HepG2 (cell line): ENCODE data around the gene GAD1. TPM values are rescaled to one million over a fixed set of nuclear protein-coding genes. Genes with fewer than 3 reads are reported as not detected.

Source experiments
- CTCF ChIP-seq: sonication (generic); formaldehyde crosslinking; IDR thresholded peaks from 2 replicates; pipeline ENCODE4 v1.5.0; 2020; ENCODE audit warnings: mild to moderate bottlenecking, missing genetic modification reagents, moderate library complexity
- FOXK1 ChIP-seq: sonication (generic); formaldehyde crosslinking; IDR thresholded peaks from 2 replicates; pipeline ENCODE4 v1.4.0; 2020; ENCODE audit warnings: low read depth, missing genetic modification reagents, borderline replicate concordance
- HMGXB4 ChIP-seq, 2 experiments: sonication (generic) in 1 of 2; formaldehyde crosslinking in 1 of 2; IDR thresholded peaks; 2 replicates each; pipeline versions ENCODE4 v1.4.0 to v1.6.1; 2018 to 2020; ENCODE audit warnings: missing genetic modification reagents in 2 of 2, borderline replicate concordance in 1 of 2, low read depth in 1 of 2, mild to moderate bottlenecking in 1 of 2, missing biosample characterization in 1 of 2
- HNRNPLL ChIP-seq: fragments of 200-400 bp; formaldehyde crosslinking; IDR thresholded peaks from 2 replicates; pipeline ENCODE4 v1.6.1; 2017; ENCODE audit warnings: mild to moderate bottlenecking, low read depth, low read length; ENCODE audit not compliant: poor library complexity, severe bottlenecking
- HNRNPUL1 ChIP-seq: fragments of 200-400 bp; formaldehyde crosslinking; IDR thresholded peaks from 2 replicates; pipeline ENCODE4 v1.6.1; 2017; ENCODE audit warnings: low read depth, mild to moderate bottlenecking, low read length, moderate library complexity
- KDM2A ChIP-seq: sonication (generic); formaldehyde crosslinking; IDR thresholded peaks from 2 replicates; pipeline ENCODE4 v1.4.0; 2020; ENCODE audit warnings: low read depth, missing genetic modification reagents, borderline replicate concordance
- MYPOP ChIP-seq: sonication (generic); formaldehyde crosslinking; IDR thresholded peaks from 2 replicates; pipeline ENCODE4 v1.8.1; 2023; ENCODE audit warnings: mild to moderate bottlenecking, moderate library complexity, missing genetic modification reagents
- SIN3B ChIP-seq: fragments of 150-350 bp; IDR thresholded peaks from 2 replicates; pipeline ENCODE4 v1.6.1; 2014; ENCODE audit warnings: low read length
- SMC3 ChIP-seq: IDR thresholded peaks from 2 replicates; pipeline ENCODE4 v1.6.1; 2011; ENCODE audit warnings: low read length, improper control_type of control experiment
- SP1 ChIP-seq, 2 experiments: fragments of 450-650 bp in 1 of 2; sonication (generic) in 1 of 2; formaldehyde crosslinking in 1 of 2; IDR thresholded peaks; 2 replicates each; pipeline versions ENCODE4 v1.4.0 to v1.6.1; 2016 to 2020; ENCODE audit warnings: missing genetic modification reagents in 1 of 2
- STAG1 ChIP-seq: sonication (generic); formaldehyde crosslinking; IDR thresholded peaks from 2 replicates; pipeline ENCODE4 v1.4.0; 2020; ENCODE audit warnings: missing genetic modification reagents
- ZFX ChIP-seq: sonication (generic); formaldehyde crosslinking; IDR thresholded peaks from 2 replicates; pipeline ENCODE4 v1.4.0; 2020; ENCODE audit warnings: mild to moderate bottlenecking, low read depth, missing genetic modification reagents, moderate library complexity
- ZFY ChIP-seq: sonication (generic); formaldehyde crosslinking; IDR thresholded peaks from 2 replicates; pipeline ENCODE4 v1.4.0; 2020; ENCODE audit warnings: missing genetic modification reagents
- ZNF782 ChIP-seq: sonication (generic); formaldehyde crosslinking; IDR thresholded peaks from 2 replicates; pipeline ENCODE4 v1.4.0; 2020; ENCODE audit warnings: missing genetic modification reagents, mild to moderate bottlenecking, borderline replicate concordance
- ZNF800 ChIP-seq: sonication (generic); formaldehyde crosslinking; IDR thresholded peaks from 2 replicates; pipeline ENCODE4 v1.4.0; 2020; ENCODE audit warnings: missing genetic modification reagents
- ZNF879 ChIP-seq: sonication (generic); formaldehyde crosslinking; IDR thresholded peaks from 2 replicates; pipeline ENCODE4 v1.8.1; 2023; ENCODE audit warnings: missing genetic modification reagents
- ZNF891 ChIP-seq: sonication (generic); formaldehyde crosslinking; IDR thresholded peaks from 2 replicates; pipeline ENCODE4 v1.5.0; 2020; ENCODE audit warnings: mild to moderate bottlenecking, missing genetic modification reagents
- ZSCAN25 ChIP-seq: sonication (generic); formaldehyde crosslinking; IDR thresholded peaks from 2 replicates; pipeline ENCODE4 v1.8.0; 2022; ENCODE audit warnings: mild to moderate bottlenecking, missing genetic modification reagents
- ZSCAN5A ChIP-seq: sonication (generic); formaldehyde crosslinking; IDR thresholded peaks from 2 replicates; pipeline ENCODE4 v1.8.0; 2022; ENCODE audit warnings: mild to moderate bottlenecking, missing genetic modification reagents, borderline replicate concordance
- polyA plus RNA-seq, 8 experiments: library from polyadenylated mRNA; depleted of rRNA in 3 of 8; stranded (reverse) in 7 of 8; unstranded in 1 of 8; fragments of >200 nt; fragmentation: Illumina TruSeq in 4 of 8; extraction: Trizol in 4 of 8; gene quantifications; 2 replicates each; pipeline versions ENCODE4 v1.2.1 to v1.2.3, GENCODE V29; 2011 to 2016; ENCODE audit warnings: low read depth in 4 of 8, missing spikeins in 1 of 8, mixed read lengths in 1 of 8; ENCODE audit not compliant: insufficient read depth in 1 of 8
- total RNA-seq, 5 experiments: library from RNA; depleted of rRNA; stranded (reverse); fragments of >200 nt; fragmentation: Illumina TruSeq; extraction: Trizol; gene quantifications; 2 replicates each; pipeline ENCODE4 v1.2.3, GENCODE V29; 2016; ENCODE audit warnings: low read depth in 1 of 5

Gene GAD1
- total and polyA plus RNA-seq, 2 of the 13 experiments (the other 11 are each of a cell fraction or from before 2014, with no cell fraction given): 0.09 to 0.13 TPM

- TF ChIP-seq HMGXB4 (CRISPR knock-in tag; IDR thresholded peaks at IDR 0.05; ENCODE audit: borderline replicate concordance in 1 of 2, low read depth in 1 of 2) (peak in 1 of 2 experiments; percentile 75; a peak in 2 of 4 replicates), ZFY (no peak), ZNF782 (CRISPR knock-in tag) (0 out of 2 replicates have a peak, but pooled peaks have one; percentile 67), SMC3 (peak; percentile 84), KDM2A (CRISPR knock-in tag) (peak; percentile 37; the same call in 1 of the 2 replicates), ZNF879 (CRISPR knock-in tag) (no peak), SP1 (IDR thresholded peaks at IDR 0.05) (no peak), SP1 (CRISPR knock-in tag; IDR thresholded peaks at IDR 0.05) (no peak), ZFX (CRISPR knock-in tag) (peak; percentile 40; the same call in 1 of the 2 replicates), STAG1 (CRISPR knock-in tag) (peak; percentile 98), HNRNPLL (peak; percentile 89), SIN3B (0 out of 2 replicates have a peak, but pooled peaks have one; percentile 21), ZNF891 (CRISPR knock-in tag) (peak; percentile 36; the same call in 1 of the 2 replicates), ZSCAN5A (CRISPR knock-in tag) (0 out of 2 replicates have a peak, but pooled peaks have one; percentile 45), ZNF800 (CRISPR knock-in tag) (peak; percentile 96), CTCF (peak; percentile 91), ZSCAN25 (peak; percentile 54; the same call in 1 of the 2 replicates), FOXK1 (peak; percentile 37; the same call in 1 of the 2 replicates), MYPOP (CRISPR knock-in tag) (0 out of 2 replicates have a peak, but pooled peaks have one; percentile 33), HNRNPUL1 (no peak)
Observed at GRCh38 chr2:170815746-170816503, 762 bp upstream of the GAD1 start (continued).
